GM08714 (cell line): ENCODE data around the gene KRT13.

Source experiments
- H3K4me3 ChIP-seq: fragments of 200-500 bp; sonication (Bioruptor generic); 2 replicates; pipeline ENCODE4 v1.5.1; 2014; ENCODE audit warnings: mild to moderate bottlenecking, low read length, inconsistent platforms
- ZNF274 ChIP-seq: IDR thresholded peaks from 2 replicates; pipeline ENCODE4 v1.6.1; 2012; ENCODE audit warnings: mild to moderate bottlenecking, low read depth, low read length

Gene KRT13

DNA sequence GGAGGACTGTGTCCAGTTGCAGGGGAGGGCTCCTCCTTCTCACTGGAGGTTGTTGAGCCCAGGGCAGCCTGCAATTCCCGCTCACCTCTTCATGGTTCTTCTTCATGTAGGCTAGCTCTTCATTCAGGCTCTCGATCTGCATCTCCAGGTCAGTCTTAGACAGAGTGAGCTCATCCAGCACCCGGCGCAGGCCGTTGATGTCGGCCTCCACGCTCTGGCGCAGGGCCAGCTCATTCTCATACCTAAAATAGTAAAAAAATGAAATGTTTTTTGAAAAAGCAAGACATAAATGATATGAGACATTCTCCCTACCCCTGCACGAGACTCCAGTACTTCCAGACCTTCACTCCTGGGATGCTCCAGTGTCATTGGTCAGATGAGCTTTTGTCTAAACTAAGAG is 2.2 kb downstream of the KRT13 start:
- TF ChIP-seq ZNF274: no peak
- no peak overlapping the region for H3K4me3 ChIP-seq

GRCh38 chr17:41500131-41500911 is 5.1 kb downstream of the KRT13 start:
- no peak overlapping the region for H3K4me3 ChIP-seq
- no peak for TF ChIP-seq ZNF274

GRCh38 chr17:41499714-41500113 is 5.7 kb downstream of the KRT13 start:
- no peak for TF ChIP-seq ZNF274
- no peak overlapping the region for H3K4me3 ChIP-seq

- TF ChIP-seq ZNF274: no peak
- no peak overlapping the region for H3K4me3 ChIP-seq
Observed at GRCh38 chr17:41498276-41498675, 7.1 kb downstream of the KRT13 start.

GRCh38 chr17:41496803-41497484 is 8.5 kb downstream of the KRT13 start:
- no peak overlapping the region for H3K4me3 ChIP-seq
- TF ChIP-seq ZNF274: no peak

DNA sequence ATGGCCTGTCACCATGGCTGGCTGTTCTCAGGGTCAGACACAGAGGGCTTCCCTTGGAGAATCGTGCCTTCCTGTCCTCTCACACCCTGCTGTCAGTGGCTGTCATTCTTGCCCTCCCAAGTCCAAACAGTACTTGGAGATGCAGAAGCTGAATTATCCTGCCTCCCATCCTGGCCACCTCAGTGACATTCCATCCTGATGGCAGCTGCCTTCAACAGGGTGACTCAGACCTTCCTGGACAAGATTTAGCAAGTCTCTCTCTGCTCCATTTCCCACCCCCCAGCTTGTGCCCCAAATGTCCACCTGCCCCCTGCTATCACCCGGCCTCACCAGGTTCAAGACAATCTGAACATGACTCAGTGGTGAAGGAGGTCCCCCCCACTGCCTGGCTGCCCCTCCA is 10.9 kb downstream of the KRT13 start:
- TF ChIP-seq ZNF274: no peak
- H3K4me3 ChIP-seq: no peak overlapping the region

- no peak for TF ChIP-seq ZNF274
- H3K4me3 ChIP-seq: no peak overlapping the region
Observed at GRCh38 chr17:41492771-41493170, 12.6 kb downstream of the KRT13 start.

GRCh38 chr17:41492351-41492750 is 13.1 kb downstream of the KRT13 start:
- no peak for TF ChIP-seq ZNF274
- no peak overlapping the region for H3K4me3 ChIP-seq

DNA sequence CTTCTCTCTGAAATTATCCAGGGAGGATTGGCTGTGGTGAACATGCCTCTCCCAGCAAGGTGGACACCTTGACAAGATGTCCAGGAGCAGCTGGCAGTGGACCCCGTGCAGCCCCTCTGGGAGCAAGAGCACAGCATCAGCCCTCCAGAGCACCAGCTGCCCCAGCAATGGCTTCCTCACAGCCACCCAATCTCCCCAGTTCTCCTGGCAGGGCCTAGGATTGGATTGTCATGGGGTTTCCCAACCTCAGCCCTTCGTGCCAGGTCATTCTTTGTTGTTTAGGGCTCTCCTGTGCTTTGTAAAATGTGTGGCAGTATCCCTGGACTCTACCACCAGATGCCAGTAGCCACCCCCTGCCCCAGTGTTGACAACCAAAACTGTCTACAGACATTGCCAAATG is 13.9 kb downstream of the KRT13 start:
- no peak overlapping the region for H3K4me3 ChIP-seq
- no peak for TF ChIP-seq ZNF274

DNA sequence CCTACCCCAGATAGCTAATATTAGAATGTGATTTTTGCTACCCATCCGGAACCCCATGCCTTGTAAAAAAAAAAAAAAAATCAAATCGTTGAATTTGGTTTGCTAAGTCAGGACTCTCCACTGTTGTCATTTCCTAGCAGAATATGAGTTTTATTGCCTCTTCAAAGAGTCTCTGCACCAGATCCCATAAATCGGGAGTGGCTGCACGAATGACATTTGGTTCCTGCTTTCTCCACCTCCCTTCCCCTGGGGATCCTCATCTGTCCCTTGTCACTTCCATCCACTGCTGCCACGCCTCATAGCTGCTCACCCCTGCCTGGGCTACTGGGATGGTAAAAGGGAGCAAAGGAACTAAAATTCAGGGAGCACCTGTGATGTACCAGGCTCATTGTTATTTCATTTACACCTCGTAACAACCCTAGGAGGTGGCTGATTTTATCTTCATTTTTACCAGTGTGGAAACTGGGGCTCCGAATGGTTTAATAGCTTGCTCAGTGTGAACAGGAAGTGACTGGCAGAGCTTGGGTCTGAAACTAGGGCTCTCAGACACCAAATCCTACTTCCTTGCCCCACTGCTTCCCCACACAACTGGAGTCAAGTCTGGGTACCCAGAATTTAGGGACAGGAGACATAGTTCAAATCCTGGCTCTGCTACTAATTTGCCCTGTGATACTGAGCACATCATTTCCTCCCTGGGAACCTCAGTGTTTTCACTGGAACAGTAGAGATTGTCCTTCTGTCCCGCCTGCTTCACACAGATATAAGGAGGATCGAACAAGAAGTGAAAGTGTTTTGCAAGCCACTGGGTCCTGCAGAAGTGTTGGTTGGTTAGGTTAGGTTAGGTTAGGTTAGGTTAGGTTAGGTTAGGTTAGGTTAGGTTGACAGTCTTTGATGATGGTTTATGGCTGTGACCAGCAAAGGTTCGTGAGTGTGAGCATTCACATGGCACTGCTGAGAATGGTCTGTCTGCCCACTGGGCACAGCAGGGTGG is 15.1 kb downstream of the KRT13 start:
- no peak overlapping the region for H3K4me3 ChIP-seq
- TF ChIP-seq ZNF274: no peak

- no peak within 1 kb of the TSS for H3K4me3 ChIP-seq
- no peak for TF ChIP-seq ZNF274
Observed at GRCh38 chr17:41489531-41489930, 15.9 kb downstream of the KRT13 start, which contains the start of gene KRT36. KRT36 (minus strand) TSS chr17:41489910; CDS start chr17:41489864, 46 bp downstream.

DNA sequence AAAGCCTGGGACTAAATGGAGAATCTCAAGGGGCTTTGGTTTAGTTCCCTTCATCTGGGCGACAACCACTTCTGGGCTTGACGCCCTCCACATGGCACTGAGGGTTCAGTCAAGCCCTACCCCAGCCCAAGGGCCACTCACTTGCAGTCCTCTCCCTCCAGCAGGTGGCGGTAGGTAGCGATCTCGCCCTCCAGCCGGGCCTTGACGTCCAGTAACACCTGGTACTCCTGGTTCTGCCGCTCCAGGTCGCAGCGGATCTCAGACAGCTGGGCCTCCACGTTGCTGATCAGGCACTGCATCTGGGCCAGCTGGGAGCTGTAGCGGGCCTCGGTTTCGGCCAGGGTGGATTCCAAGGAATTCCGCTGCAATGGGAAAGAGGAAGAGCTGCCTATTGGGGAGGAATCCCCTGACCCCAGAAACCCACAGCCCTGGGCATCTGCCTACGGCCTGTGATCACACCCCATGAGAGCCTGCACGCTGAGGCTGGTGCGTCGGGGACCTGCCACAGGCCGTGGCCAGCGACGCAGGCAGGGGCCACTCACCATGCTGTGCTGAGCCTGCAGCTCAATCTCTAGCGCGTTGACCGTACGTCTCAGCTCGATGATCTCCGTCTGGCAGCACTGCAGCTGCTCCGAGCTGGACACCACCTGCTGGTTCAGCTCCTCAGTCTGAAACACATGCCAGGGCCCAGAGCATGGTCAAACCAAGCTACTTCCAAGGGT is 18.4 kb downstream of the KRT13 start:
- H3K4me3 ChIP-seq: no peak overlapping the region
- no peak for TF ChIP-seq ZNF274

GRCh38 chr17:41486316-41486715 is 19.1 kb downstream of the KRT13 start:
- TF ChIP-seq ZNF274: no peak
- H3K4me3 ChIP-seq: no peak overlapping the region
